ENCODE measurements around the gene SCFD2. TPM values are rescaled to one million over a fixed set of nuclear protein-coding genes. Genes with fewer than 3 reads are reported as not detected.

Gene SCFD2
- total RNA-seq, 4 donors from 2014 or later = 12.7 to 23.7 (median 18.3) TPM

GRCh38 chr4:52889778-52890520, 475.9 kb downstream of the SCFD2 start:
- Histone ChIP-seq H3K4me1 (no peaks in the 10 kb centered on the region), H3K4me3 (no peak overlapping the region), H3K27me3 (no peaks in the 10 kb centered on the region), H3K27ac (no peak overlapping the region), H3K9me3 (no peaks in the 10 kb centered on the region), H3K36me3 (no peaks in the 10 kb centered on the region)
- no peak for DNase-seq
- WGBS, 2 donors (ENCODE audit: low coverage in 1 of 2) = 63 to 66% methylated on average over 2 of the region's 2 CpGs
- TF ChIP-seq CTCF (IDR thresholded peaks at IDR 0.05) (no peak), EP300 (IDR thresholded peaks at IDR 0.05; ENCODE audit: low read depth) (no peak), POLR2AphosphoS5 (IDR thresholded peaks at IDR 0.05) (no peak), POLR2A (IDR thresholded peaks at IDR 0.05) (no peak)
- in situ Hi-C loops (cut with MboI; ENCODE audit: low pct_ligation_motif_present in 1 of 4, low pct_unique_long_range_greater_than_20kb in 1 of 4, low sequenced_read_pairs in 3 of 4) = no loop called here
- intact Hi-C loops (cut with DNase I; ENCODE audit: low total_unique reads) = no loop called here

- no peaks in the 10 kb centered on the region for H3K9me3 ChIP-seq
- intact Hi-C loops (cut with DNase I; ENCODE audit: low total_unique reads) = no loop called here
- TF ChIP-seq POLR2A (IDR thresholded peaks at IDR 0.05) (no peak), EP300 (IDR thresholded peaks at IDR 0.05; ENCODE audit: low read depth) (no peak), CTCF (IDR thresholded peaks at IDR 0.05) (no peak), POLR2AphosphoS5 (IDR thresholded peaks at IDR 0.05) (no peak)
- H3K27ac ChIP-seq = no peak overlapping the region
- 52 to 54% methylated on average over 2 of the region's 2 CpGs for WGBS, 2 donors (ENCODE audit: low coverage in 1 of 2)
- DNase-seq = no peak
- in situ Hi-C loops (cut with MboI; ENCODE audit: low pct_ligation_motif_present in 1 of 4, low pct_unique_long_range_greater_than_20kb in 1 of 4, low sequenced_read_pairs in 3 of 4) = no loop called here
- H3K4me3 ChIP-seq = no peak overlapping the region
- H3K36me3 ChIP-seq = no peaks in the 10 kb centered on the region
- H3K27me3 ChIP-seq = no peaks in the 10 kb centered on the region
- H3K4me1 ChIP-seq = no peaks in the 10 kb centered on the region
Observed at GRCh38 chr4:52889354-52889753, 476.5 kb downstream of the SCFD2 start.

GRCh38 chr4:52884994-52885393, 480.9 kb downstream of the SCFD2 start:
- TF ChIP-seq POLR2A (IDR thresholded peaks at IDR 0.05) (no peak), POLR2AphosphoS5 (IDR thresholded peaks at IDR 0.05) (no peak), EP300 (IDR thresholded peaks at IDR 0.05; ENCODE audit: low read depth) (no peak), CTCF (IDR thresholded peaks at IDR 0.05) (no peak)
- H3K36me3 ChIP-seq = no peaks in the 10 kb centered on the region
- H3K9me3 ChIP-seq = no peaks in the 10 kb centered on the region
- H3K27me3 ChIP-seq = no peaks in the 10 kb centered on the region
- H3K4me3 ChIP-seq = no peak overlapping the region
- no peaks in the 10 kb centered on the region for H3K4me1 ChIP-seq
- DNase-seq = no peak
- 68% methylated on average over 2 of the region's 2 CpGs; no CpG with 5 or more reads in 1 of the 2 donors for WGBS, 2 donors (ENCODE audit: low coverage in 1 of 2)
- H3K27ac ChIP-seq = no peak overlapping the region
- intact Hi-C loops (cut with DNase I; ENCODE audit: low total_unique reads) (no loop called here), in situ Hi-C loops (cut with MboI; ENCODE audit: low pct_ligation_motif_present in 1 of 4, low pct_unique_long_range_greater_than_20kb in 1 of 4, low sequenced_read_pairs in 3 of 4) (no loop called here)

- Histone ChIP-seq H3K27me3 (no peaks in the 10 kb centered on the region), H3K27ac (no peak overlapping the region), H3K4me3 (no peak overlapping the region), H3K4me1 (no peaks in the 10 kb centered on the region), H3K36me3 (no peaks in the 10 kb centered on the region), H3K9me3 (no peaks in the 10 kb centered on the region)
- no peak for DNase-seq
- in situ Hi-C loops (cut with MboI; ENCODE audit: low pct_ligation_motif_present in 1 of 4, low pct_unique_long_range_greater_than_20kb in 1 of 4, low sequenced_read_pairs in 3 of 4) = no loop called here
- WGBS, 2 donors (ENCODE audit: low coverage in 1 of 2) = 90 to 93% methylated on average over 3 to 4 of the region's 4 CpGs
- no peak for TF ChIP-seq POLR2A (IDR thresholded peaks at IDR 0.05)
- no peak for TF ChIP-seq EP300 (IDR thresholded peaks at IDR 0.05; ENCODE audit: low read depth)
- no peak for TF ChIP-seq CTCF (IDR thresholded peaks at IDR 0.05)
- TF ChIP-seq POLR2AphosphoS5 (IDR thresholded peaks at IDR 0.05) = no peak
- intact Hi-C loops (cut with DNase I; ENCODE audit: low total_unique reads) = no loop called here
Observed at GRCh38 chr4:52883707-52884669, 481.9 kb downstream of the SCFD2 start.
